ENCODE data around the gene FSD1L.

FSD1L gene

GRCh38 chr9:105497704-105498103, 49.9 kb downstream of the FSD1L start:
- no peaks in the 10 kb centered on the region for H3K27me3 ChIP-seq (ENCODE audit: low read length)
- H3K27ac ChIP-seq (ENCODE audit: low read depth, low read length), result no peak overlapping the region
- H3K9me3 ChIP-seq (ENCODE audit: insufficient read depth, low read length), result no peaks in the 10 kb centered on the region
- no peak overlapping the region for H2AFZ ChIP-seq (ENCODE audit: low read depth, low read length, severe bottlenecking)
- no peak overlapping the region for H3K9ac ChIP-seq (ENCODE audit: low read length)
- H3F3A ChIP-seq (ENCODE audit: insufficient read depth), result no peaks in the 10 kb centered on the region
- no peaks in the 10 kb centered on the region for H3K36me3 ChIP-seq (ENCODE audit: low read length)
- no peak overlapping the region for H3K4me3 ChIP-seq (ENCODE audit: insufficient read depth, low read length, poor library complexity, severe bottlenecking)
- H4K20me1 ChIP-seq (ENCODE audit: low read depth, low read length), result no peaks in the 10 kb centered on the region
- no peaks in the 10 kb centered on the region for H3K9me2 ChIP-seq (replicated peaks; ENCODE audit: insufficient read depth, low read length)
- no peak overlapping the region for H3K4me2 ChIP-seq (ENCODE audit: low read depth, low read length, poor library complexity, severe bottlenecking)
- TF ChIP-seq EZH2phosphoT487 (conservative IDR thresholded peaks at IDR 0.05; ENCODE audit: low read length), result no peak
- TF ChIP-seq, protein P1, sequence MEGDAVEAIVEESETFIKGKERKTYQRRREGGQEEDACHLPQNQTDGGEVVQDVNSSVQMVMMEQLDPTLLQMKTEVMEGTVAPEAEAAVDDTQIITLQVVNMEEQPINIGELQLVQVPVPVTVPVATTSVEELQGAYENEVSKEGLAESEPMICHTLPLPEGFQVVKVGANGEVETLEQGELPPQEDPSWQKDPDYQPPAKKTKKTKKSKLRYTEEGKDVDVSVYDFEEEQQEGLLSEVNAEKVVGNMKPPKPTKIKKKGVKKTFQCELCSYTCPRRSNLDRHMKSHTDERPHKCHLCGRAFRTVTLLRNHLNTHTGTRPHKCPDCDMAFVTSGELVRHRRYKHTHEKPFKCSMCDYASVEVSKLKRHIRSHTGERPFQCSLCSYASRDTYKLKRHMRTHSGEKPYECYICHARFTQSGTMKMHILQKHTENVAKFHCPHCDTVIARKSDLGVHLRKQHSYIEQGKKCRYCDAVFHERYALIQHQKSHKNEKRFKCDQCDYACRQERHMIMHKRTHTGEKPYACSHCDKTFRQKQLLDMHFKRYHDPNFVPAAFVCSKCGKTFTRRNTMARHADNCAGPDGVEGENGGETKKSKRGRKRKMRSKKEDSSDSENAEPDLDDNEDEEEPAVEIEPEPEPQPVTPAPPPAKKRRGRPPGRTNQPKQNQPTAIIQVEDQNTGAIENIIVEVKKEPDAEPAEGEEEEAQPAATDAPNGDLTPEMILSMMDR (IDR thresholded peaks at IDR 0.05; ENCODE audit: insufficient read depth, low read length, poor library complexity, severe bottlenecking), result no peak
- no peaks in the 10 kb centered on the region for H3K79me2 ChIP-seq (ENCODE audit: insufficient read depth, low read length)

DNA sequence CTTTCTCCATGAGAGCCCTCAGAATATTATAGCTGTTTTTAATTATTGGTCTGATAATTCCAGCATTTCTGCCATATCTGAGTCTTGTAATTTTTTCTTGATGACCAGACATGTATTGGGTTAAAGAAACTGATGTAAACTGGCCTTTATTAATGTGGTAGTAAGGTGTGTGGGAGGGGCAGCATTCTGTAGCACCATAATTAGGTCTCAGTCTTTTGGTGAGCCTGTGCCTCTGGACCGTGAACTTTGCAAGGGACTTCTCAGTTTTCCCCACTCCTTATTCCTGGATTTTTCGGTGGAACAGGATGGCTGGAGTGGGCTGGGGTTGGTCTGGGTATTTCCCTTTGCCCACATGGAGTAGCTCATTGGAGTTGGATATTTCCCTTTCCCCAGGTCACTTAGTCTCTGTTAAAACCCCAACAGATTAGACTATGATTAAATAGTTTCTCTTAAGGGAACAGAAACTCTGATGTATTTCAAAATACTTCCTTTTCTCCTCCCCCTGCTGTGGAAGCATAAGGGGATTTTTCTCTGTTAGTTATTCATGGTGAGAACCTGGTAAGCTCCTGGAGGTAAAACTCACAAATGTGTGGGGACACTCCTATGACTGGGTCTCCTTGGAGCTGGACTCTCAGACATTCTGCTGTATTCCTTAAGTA, 52.4 kb downstream of the FSD1L start:
- no peaks in the 10 kb centered on the region for H3K9me2 ChIP-seq (replicated peaks; ENCODE audit: insufficient read depth, low read length)
- H2AFZ ChIP-seq (ENCODE audit: low read depth, low read length, severe bottlenecking), result no peak overlapping the region
- H3F3A ChIP-seq (ENCODE audit: insufficient read depth), result no peaks in the 10 kb centered on the region
- H3K4me3 ChIP-seq (ENCODE audit: insufficient read depth, low read length, poor library complexity, severe bottlenecking), result no peak overlapping the region
- H3K27ac ChIP-seq (ENCODE audit: low read depth, low read length), result no peak overlapping the region
- H4K20me1 ChIP-seq (ENCODE audit: low read depth, low read length), result no peaks in the 10 kb centered on the region
- H3K4me2 ChIP-seq (ENCODE audit: low read depth, low read length, poor library complexity, severe bottlenecking), result no peak overlapping the region
- H3K79me2 ChIP-seq (ENCODE audit: insufficient read depth, low read length), result no peaks in the 10 kb centered on the region
- no peaks in the 10 kb centered on the region for H3K27me3 ChIP-seq (ENCODE audit: low read length)
- no peaks in the 10 kb centered on the region for H3K36me3 ChIP-seq (ENCODE audit: low read length)
- TF ChIP-seq, protein P1 (IDR thresholded peaks at IDR 0.05; ENCODE audit: insufficient read depth, low read length, poor library complexity, severe bottlenecking), result no peak
- TF ChIP-seq EZH2phosphoT487 (conservative IDR thresholded peaks at IDR 0.05; ENCODE audit: low read length), result no peak
- H3K9me3 ChIP-seq (ENCODE audit: insufficient read depth, low read length), result no peaks in the 10 kb centered on the region
- no peak overlapping the region for H3K9ac ChIP-seq (ENCODE audit: low read length)

DNA sequence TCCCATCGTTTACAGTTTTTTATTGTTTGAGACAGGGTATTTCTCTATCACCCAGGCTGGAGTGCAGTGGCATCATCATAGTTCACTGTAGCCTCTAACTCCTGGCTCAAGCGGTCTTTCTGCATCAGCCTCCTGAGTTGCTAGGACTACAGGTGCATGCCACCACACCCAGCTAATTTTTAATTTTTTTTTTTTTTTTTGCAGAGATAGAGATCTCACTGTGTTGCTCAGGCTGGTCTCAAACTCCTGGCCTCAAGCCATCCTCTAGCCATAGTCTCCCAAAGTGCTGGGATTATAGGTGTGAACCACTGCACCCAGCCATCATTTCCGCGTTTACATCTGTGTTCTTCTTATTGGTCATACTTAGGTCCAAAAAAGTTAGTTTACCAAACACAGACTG, 53.6 kb downstream of the FSD1L start:
- Histone ChIP-seq H3K9me3 (ENCODE audit: insufficient read depth, low read length) (no peaks in the 10 kb centered on the region), H3K9me2 (replicated peaks; ENCODE audit: insufficient read depth, low read length) (no peaks in the 10 kb centered on the region), H3K4me2 (ENCODE audit: low read depth, low read length, poor library complexity, severe bottlenecking) (no peak overlapping the region)

More for the DNA sequence above, 53.6 kb downstream of the FSD1L start:
- H3K9ac ChIP-seq (ENCODE audit: low read length), result no peak overlapping the region
- no peaks in the 10 kb centered on the region for H3F3A ChIP-seq (ENCODE audit: insufficient read depth)
- TF ChIP-seq, protein P1 (IDR thresholded peaks at IDR 0.05; ENCODE audit: insufficient read depth, low read length, poor library complexity, severe bottlenecking), result no peak
- no peak for TF ChIP-seq EZH2phosphoT487 (conservative IDR thresholded peaks at IDR 0.05; ENCODE audit: low read length)
- H3K36me3 ChIP-seq (ENCODE audit: low read length), result no peaks in the 10 kb centered on the region
- H3K79me2 ChIP-seq (ENCODE audit: insufficient read depth, low read length), result no peaks in the 10 kb centered on the region
- no peak overlapping the region for H2AFZ ChIP-seq (ENCODE audit: low read depth, low read length, severe bottlenecking)
- no peak overlapping the region for H3K4me3 ChIP-seq (ENCODE audit: insufficient read depth, low read length, poor library complexity, severe bottlenecking)
- H4K20me1 ChIP-seq (ENCODE audit: low read depth, low read length), result no peaks in the 10 kb centered on the region
- H3K27me3 ChIP-seq (ENCODE audit: low read length), result no peaks in the 10 kb centered on the region
- H3K27ac ChIP-seq (ENCODE audit: low read depth, low read length), result no peak overlapping the region
